GM23338 (cell line): ENCODE measurements around the gene CBFA2T2. TPM values are rescaled to one million over a fixed set of nuclear protein-coding genes. Genes with fewer than 3 reads are reported as not detected.

Experiments
- ATAC-seq: fragments of 200-7000 bp; cut with Tn5 transposase; 3 replicates; pipeline ENCODE4 v1.9.1; 2020
- DNase-seq: peaks from one replicate; pipeline ENCODE4 v3.0.0-alpha.2; 2015; ENCODE audit warnings: low spot score
- H2AFZ ChIP-seq: fragments of 200-600 bp; sonication (generic); 2 replicates; pipeline ENCODE4 v1.8.0; 2016; ENCODE audit warnings: antibody characterized with exemption, mild to moderate bottlenecking, moderate library complexity
- H3F3A ChIP-seq: fragments of 200-600 bp; sonication (generic); replicated peaks from 2 replicates; pipeline ENCODE4 v1.8.0; 2017; ENCODE audit warnings: antibody characterized with exemption, mixed run types, low read depth
- H3K27ac ChIP-seq: fragments of 200-600 bp; sonication (generic); 2 replicates; pipeline ENCODE4 v1.6.1; 2016; ENCODE audit warnings: low read depth
- H3K27me3 ChIP-seq: fragments of 200-600 bp; sonication (generic); 2 replicates; pipeline ENCODE4 v1.8.0; 2016; ENCODE audit warnings: mild to moderate bottlenecking, mixed run types, moderate library complexity; ENCODE audit not compliant: insufficient read depth
- H3K36me3 ChIP-seq: fragments of 200-600 bp; sonication (generic); 2 replicates; pipeline ENCODE4 v1.8.0; 2016; ENCODE audit warnings: mild to moderate bottlenecking; ENCODE audit not compliant: insufficient read depth
- H3K4me1 ChIP-seq: fragments of 200-600 bp; sonication (generic); 2 replicates; pipeline ENCODE4 v1.8.0; 2016; ENCODE audit warnings: mild to moderate bottlenecking, moderate library complexity; ENCODE audit not compliant: insufficient read depth
- H3K4me2 ChIP-seq: fragments of 200-600 bp; sonication (generic); 2 replicates; pipeline ENCODE4 v1.7.1; 2017; ENCODE audit warnings: mixed run types
- H3K4me3 ChIP-seq: fragments of 200-600 bp; sonication (generic); 2 replicates; pipeline ENCODE4 v1.6.1; 2016; ENCODE audit warnings: mixed run types
- H3K79me2 ChIP-seq: fragments of 200-600 bp; sonication (generic); replicated peaks from 2 replicates; pipeline ENCODE4 v1.8.0; 2017; ENCODE audit warnings: mild to moderate bottlenecking; ENCODE audit not compliant: insufficient read depth
- H3K9me2 ChIP-seq: fragments of 200-600 bp; sonication (generic); 2 replicates; pipeline ENCODE4 v1.8.0; 2017; ENCODE audit not compliant: insufficient read depth
- H4K20me1 ChIP-seq: fragments of 200-600 bp; sonication (generic); replicated peaks from 2 replicates; pipeline ENCODE4 v1.8.0; 2017; ENCODE audit warnings: mild to moderate bottlenecking; ENCODE audit not compliant: insufficient read depth
- H3K27ac Mint-ChIP-seq: 2 replicates; pipeline ENCODE4 v1.8.0; 2020; ENCODE audit warnings: inconsistent platforms, mild to moderate bottlenecking, moderate library complexity, mixed read lengths
- H3K27me3 Mint-ChIP-seq: 3 replicates; pipeline ENCODE4 v1.8.0; 2022; ENCODE audit warnings: low read depth, mild to moderate bottlenecking, moderate library complexity, mixed read lengths, inconsistent platforms; ENCODE audit not compliant: insufficient read depth, poor library complexity
- H3K36me3 Mint-ChIP-seq: 3 replicates; pipeline ENCODE4 v1.8.0; 2021; ENCODE audit warnings: low read depth, mild to moderate bottlenecking, inconsistent platforms, moderate library complexity, mixed read lengths
- H3K4me1 Mint-ChIP-seq: 3 replicates; pipeline ENCODE4 v1.8.0; 2020; ENCODE audit warnings: mild to moderate bottlenecking, inconsistent platforms, mixed read lengths
- H3K4me3 Mint-ChIP-seq: 3 replicates; pipeline ENCODE4 v1.8.0; 2021; ENCODE audit warnings: moderate library complexity, mild to moderate bottlenecking, inconsistent platforms, mixed read lengths
- H3K9me3 Mint-ChIP-seq: 3 replicates; pipeline ENCODE4 v1.8.0; 2020; ENCODE audit warnings: moderate library complexity, mild to moderate bottlenecking, inconsistent platforms, mixed read lengths
- CREB1 ChIP-seq: fragments of 250-450 bp; sonication (Bioruptor Pico); IDR thresholded peaks from 2 replicates; pipeline ENCODE4 v1.5.0; 2020; ENCODE audit warnings: low read depth, mild to moderate bottlenecking, moderate library complexity
- EZH2 ChIP-seq: fragments of 200-600 bp; sonication (generic); IDR thresholded peaks from one replicate; pipeline ENCODE4 v1.8.0; 2017; ENCODE audit warnings: antibody characterized with exemption, mild to moderate bottlenecking, low read depth; ENCODE audit not compliant: unreplicated experiment
- EZH2phosphoT487 ChIP-seq: fragments of 200-600 bp; sonication (generic); IDR thresholded peaks from one replicate; pipeline ENCODE4 v1.8.1; 2018; ENCODE audit warnings: antibody characterized with exemption; ENCODE audit not compliant: unreplicated experiment
- JUNB ChIP-seq: IDR thresholded peaks from one replicate; pipeline ENCODE4 v1.6.1; 2016; ENCODE audit warnings: antibody characterized with exemption; ENCODE audit not compliant: unreplicated experiment
- NANOG ChIP-seq: IDR thresholded peaks from 2 replicates; pipeline ENCODE4 v1.6.1; 2016; ENCODE audit warnings: antibody characterized with exemption, borderline replicate concordance
- POLR2AphosphoS5 ChIP-seq: IDR thresholded peaks from 2 replicates; pipeline ENCODE4 v1.6.1; 2016; ENCODE audit warnings: antibody characterized with exemption, low read depth
- STAT1 ChIP-seq: IDR thresholded peaks from one replicate; pipeline ENCODE4 v1.6.1; 2016; ENCODE audit warnings: antibody characterized with exemption; ENCODE audit not compliant: unreplicated experiment
- ZNF114 ChIP-seq: fragments of 250-450 bp; sonication (Bioruptor Pico); IDR thresholded peaks from 2 replicates; pipeline ENCODE4 v1.5.0; 2020; ENCODE audit warnings: mild to moderate bottlenecking, moderate library complexity
- ZNF331 ChIP-seq: fragments of 250-450 bp; sonication (Bioruptor Pico); IDR thresholded peaks from 2 replicates; pipeline ENCODE4 v1.5.0; 2020; ENCODE audit warnings: low read depth, mild to moderate bottlenecking, moderate library complexity
- polyA plus RNA-seq: library from polyadenylated mRNA; unstranded; fragments of >200 nt; fragmentation: Nextera tagmentation; extraction: Ambion mirVana; gene quantifications from 2 replicates; pipeline ENCODE4 v1.2.1, GENCODE V29; 2016
- total RNA-seq: library from RNA; depleted of rRNA; stranded (reverse); fragments of >200 nt; shearing (Covaris generic); gene quantifications from 2 replicates; pipeline ENCODE4 v1.2.3, GENCODE V29; 2014
- TF ChIP-seq, protein P1 (sequence below): fragments of 250-450 bp; sonication (Bioruptor Pico); IDR thresholded peaks from 2 replicates; pipeline ENCODE4 v1.5.0; 2020; ENCODE audit warnings: mild to moderate bottlenecking, moderate library complexity
- TF ChIP-seq, protein P2 (sequence below): IDR thresholded peaks from 2 replicates; pipeline ENCODE4 v1.6.1; 2016; ENCODE audit warnings: antibody characterized with exemption
- TF ChIP-seq, protein P3 (sequence below): IDR thresholded peaks from one replicate; pipeline ENCODE4 v1.6.1; 2018; ENCODE audit warnings: antibody characterized with exemption; ENCODE audit not compliant: unreplicated experiment
- TF ChIP-seq, protein P4 (sequence below), 2 experiments: fragments of 200-600 bp in 1 of 2; sonication (generic) in 1 of 2; conservative IDR thresholded peaks; 2 replicates each; pipeline versions ENCODE4 v1.5.1 to v1.6.1; 2016 to 2017; ENCODE audit warnings: antibody characterized with exemption in 2 of 2, low read depth in 2 of 2, mild to moderate bottlenecking in 2 of 2, moderate library complexity in 1 of 2

CBFA2T2 gene
- total and polyA plus RNA-seq, 2 experiments from 2014 or later, result 12.7 to 15.8 TPM

DNA sequence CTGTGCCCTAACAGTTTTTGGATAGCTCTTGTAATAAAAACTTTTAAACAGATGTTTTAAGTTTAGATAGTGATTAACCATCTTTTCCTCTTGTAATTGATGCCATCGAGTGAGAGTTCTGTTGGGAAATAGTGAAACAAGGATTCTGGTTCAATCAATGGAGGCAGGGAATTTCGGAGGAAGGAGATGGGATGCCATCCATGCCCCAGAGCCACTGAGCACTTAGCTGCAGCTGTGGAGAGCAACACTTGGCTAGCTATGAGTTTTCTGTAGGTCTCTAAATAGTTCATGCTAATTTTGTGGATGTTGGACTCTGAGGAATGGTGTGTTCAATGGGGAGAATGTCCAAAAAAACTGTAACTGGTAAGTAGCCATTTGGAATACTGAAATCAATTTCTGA, 16.7 kb downstream of the CBFA2T2 start:
- H3K27ac Mint-ChIP-seq, result no peak overlapping the region
- no peaks in the 10 kb centered on the region; the same call in 2 of the 3 replicates for H3K9me3 Mint-ChIP-seq
- H3K4me2 ChIP-seq, result no peak overlapping the region
- no peak overlapping the region for H2AFZ ChIP-seq
- H3K36me3 Mint-ChIP-seq, result peaks cover 7% of the 10 kb centered on the region; the same call in 2 of the 3 replicates
- no peaks in the 10 kb centered on the region for H3F3A ChIP-seq
- no peaks in the 10 kb centered on the region for H3K27me3 ChIP-seq
- peaks cover 7% of the 10 kb centered on the region for H4K20me1 ChIP-seq
- no peak for DNase-seq
- H3K4me1 ChIP-seq, result no peaks in the 10 kb centered on the region
- H3K79me2 ChIP-seq, result peaks cover 56% of the 10 kb centered on the region
- H3K4me3 ChIP-seq, result no peak overlapping the region
- no peaks in the 10 kb centered on the region for H3K4me1 Mint-ChIP-seq
- H3K36me3 ChIP-seq, result no peaks in the 10 kb centered on the region
- no peaks in the 10 kb centered on the region for H3K9me2 ChIP-seq
- no peak overlapping the region for H3K27ac ChIP-seq
- H3K4me3 Mint-ChIP-seq, result no peak overlapping the region
- no peaks in the 10 kb centered on the region for H3K27me3 Mint-ChIP-seq
- ATAC-seq, result no peak
- TF ChIP-seq JUNB, result no peak
- no peak for TF ChIP-seq EZH2phosphoT487
- TF ChIP-seq, protein P1, sequence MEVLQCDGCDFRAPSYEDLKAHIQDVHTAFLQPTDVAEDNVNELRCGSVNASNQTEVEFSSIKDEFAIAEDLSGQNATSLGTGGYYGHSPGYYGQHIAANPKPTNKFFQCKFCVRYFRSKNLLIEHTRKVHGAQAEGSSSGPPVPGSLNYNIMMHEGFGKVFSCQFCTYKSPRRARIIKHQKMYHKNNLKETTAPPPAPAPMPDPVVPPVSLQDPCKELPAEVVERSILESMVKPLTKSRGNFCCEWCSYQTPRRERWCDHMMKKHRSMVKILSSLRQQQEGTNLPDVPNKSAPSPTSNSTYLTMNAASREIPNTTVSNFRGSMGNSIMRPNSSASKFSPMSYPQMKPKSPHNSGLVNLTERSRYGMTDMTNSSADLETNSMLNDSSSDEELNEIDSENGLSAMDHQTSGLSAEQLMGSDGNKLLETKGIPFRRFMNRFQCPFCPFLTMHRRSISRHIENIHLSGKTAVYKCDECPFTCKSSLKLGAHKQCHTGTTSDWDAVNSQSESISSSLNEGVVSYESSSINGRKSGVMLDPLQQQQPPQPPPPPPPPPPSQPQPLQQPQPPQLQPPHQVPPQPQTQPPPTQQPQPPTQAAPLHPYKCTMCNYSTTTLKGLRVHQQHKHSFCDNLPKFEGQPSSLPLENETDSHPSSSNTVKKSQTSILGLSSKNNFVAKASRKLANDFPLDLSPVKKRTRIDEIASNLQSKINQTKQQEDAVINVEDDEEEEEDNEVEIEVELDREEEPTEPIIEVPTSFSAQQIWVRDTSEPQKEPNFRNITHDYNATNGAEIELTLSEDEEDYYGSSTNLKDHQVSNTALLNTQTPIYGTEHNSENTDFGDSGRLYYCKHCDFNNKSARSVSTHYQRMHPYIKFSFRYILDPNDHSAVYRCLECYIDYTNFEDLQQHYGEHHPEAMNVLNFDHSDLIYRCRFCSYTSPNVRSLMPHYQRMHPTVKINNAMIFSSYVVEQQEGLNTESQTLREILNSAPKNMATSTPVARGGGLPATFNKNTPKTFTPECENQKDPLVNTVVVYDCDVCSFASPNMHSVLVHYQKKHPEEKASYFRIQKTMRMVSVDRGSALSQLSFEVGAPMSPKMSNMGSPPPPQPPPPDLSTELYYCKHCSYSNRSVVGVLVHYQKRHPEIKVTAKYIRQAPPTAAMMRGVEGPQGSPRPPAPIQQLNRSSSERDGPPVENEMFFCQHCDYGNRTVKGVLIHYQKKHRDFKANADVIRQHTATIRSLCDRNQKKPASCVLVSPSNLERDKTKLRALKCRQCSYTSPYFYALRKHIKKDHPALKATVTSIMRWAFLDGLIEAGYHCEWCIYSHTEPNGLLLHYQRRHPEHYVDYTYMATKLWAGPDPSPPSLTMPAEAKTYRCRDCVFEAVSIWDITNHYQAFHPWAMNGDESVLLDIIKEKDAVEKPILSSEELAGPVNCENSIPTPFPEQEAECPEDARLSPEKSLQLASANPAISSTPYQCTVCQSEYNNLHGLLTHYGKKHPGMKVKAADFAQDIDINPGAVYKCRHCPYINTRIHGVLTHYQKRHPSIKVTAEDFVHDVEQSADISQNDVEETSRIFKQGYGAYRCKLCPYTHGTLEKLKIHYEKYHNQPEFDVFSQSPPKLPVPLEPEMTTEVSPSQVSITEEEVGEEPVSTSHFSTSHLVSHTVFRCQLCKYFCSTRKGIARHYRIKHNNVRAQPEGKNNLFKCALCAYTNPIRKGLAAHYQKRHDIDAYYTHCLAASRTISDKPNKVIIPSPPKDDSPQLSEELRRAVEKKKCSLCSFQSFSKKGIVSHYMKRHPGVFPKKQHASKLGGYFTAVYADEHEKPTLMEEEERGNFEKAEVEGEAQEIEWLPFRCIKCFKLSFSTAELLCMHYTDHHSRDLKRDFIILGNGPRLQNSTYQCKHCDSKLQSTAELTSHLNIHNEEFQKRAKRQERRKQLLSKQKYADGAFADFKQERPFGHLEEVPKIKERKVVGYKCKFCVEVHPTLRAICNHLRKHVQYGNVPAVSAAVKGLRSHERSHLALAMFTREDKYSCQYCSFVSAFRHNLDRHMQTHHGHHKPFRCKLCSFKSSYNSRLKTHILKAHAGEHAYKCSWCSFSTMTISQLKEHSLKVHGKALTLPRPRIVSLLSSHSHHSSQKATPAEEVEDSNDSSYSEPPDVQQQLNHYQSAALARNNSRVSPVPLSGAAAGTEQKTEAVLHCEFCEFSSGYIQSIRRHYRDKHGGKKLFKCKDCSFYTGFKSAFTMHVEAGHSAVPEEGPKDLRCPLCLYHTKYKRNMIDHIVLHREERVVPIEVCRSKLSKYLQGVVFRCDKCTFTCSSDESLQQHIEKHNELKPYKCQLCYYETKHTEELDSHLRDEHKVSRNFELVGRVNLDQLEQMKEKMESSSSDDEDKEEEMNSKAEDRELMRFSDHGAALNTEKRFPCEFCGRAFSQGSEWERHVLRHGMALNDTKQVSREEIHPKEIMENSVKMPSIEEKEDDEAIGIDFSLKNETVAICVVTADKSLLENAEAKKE (CRISPR knock-in tag), result no peak
- TF ChIP-seq, protein P2, sequence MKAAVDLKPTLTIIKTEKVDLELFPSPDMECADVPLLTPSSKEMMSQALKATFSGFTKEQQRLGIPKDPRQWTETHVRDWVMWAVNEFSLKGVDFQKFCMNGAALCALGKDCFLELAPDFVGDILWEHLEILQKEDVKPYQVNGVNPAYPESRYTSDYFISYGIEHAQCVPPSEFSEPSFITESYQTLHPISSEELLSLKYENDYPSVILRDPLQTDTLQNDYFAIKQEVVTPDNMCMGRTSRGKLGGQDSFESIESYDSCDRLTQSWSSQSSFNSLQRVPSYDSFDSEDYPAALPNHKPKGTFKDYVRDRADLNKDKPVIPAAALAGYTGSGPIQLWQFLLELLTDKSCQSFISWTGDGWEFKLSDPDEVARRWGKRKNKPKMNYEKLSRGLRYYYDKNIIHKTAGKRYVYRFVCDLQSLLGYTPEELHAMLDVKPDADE, result no peak
- TF ChIP-seq, protein P3, sequence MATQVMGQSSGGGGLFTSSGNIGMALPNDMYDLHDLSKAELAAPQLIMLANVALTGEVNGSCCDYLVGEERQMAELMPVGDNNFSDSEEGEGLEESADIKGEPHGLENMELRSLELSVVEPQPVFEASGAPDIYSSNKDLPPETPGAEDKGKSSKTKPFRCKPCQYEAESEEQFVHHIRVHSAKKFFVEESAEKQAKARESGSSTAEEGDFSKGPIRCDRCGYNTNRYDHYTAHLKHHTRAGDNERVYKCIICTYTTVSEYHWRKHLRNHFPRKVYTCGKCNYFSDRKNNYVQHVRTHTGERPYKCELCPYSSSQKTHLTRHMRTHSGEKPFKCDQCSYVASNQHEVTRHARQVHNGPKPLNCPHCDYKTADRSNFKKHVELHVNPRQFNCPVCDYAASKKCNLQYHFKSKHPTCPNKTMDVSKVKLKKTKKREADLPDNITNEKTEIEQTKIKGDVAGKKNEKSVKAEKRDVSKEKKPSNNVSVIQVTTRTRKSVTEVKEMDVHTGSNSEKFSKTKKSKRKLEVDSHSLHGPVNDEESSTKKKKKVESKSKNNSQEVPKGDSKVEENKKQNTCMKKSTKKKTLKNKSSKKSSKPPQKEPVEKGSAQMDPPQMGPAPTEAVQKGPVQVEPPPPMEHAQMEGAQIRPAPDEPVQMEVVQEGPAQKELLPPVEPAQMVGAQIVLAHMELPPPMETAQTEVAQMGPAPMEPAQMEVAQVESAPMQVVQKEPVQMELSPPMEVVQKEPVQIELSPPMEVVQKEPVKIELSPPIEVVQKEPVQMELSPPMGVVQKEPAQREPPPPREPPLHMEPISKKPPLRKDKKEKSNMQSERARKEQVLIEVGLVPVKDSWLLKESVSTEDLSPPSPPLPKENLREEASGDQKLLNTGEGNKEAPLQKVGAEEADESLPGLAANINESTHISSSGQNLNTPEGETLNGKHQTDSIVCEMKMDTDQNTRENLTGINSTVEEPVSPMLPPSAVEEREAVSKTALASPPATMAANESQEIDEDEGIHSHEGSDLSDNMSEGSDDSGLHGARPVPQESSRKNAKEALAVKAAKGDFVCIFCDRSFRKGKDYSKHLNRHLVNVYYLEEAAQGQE, result no peak
- no peak for TF ChIP-seq STAT1
- TF ChIP-seq POLR2AphosphoS5, result no peak
- no peak for TF ChIP-seq CREB1
- TF ChIP-seq ZNF331, result no peak
- TF ChIP-seq ZNF114 (CRISPR knock-in tag), result no peak
- TF ChIP-seq EZH2, result no peak
- no peak for TF ChIP-seq NANOG
- TF ChIP-seq, protein P4, sequence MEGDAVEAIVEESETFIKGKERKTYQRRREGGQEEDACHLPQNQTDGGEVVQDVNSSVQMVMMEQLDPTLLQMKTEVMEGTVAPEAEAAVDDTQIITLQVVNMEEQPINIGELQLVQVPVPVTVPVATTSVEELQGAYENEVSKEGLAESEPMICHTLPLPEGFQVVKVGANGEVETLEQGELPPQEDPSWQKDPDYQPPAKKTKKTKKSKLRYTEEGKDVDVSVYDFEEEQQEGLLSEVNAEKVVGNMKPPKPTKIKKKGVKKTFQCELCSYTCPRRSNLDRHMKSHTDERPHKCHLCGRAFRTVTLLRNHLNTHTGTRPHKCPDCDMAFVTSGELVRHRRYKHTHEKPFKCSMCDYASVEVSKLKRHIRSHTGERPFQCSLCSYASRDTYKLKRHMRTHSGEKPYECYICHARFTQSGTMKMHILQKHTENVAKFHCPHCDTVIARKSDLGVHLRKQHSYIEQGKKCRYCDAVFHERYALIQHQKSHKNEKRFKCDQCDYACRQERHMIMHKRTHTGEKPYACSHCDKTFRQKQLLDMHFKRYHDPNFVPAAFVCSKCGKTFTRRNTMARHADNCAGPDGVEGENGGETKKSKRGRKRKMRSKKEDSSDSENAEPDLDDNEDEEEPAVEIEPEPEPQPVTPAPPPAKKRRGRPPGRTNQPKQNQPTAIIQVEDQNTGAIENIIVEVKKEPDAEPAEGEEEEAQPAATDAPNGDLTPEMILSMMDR (conservative IDR thresholded peaks at IDR 0.05; ENCODE audit: low read depth in 2 of 2), result no peak
